ENCODE measurements around the gene SCYGR5.
"Not testable (repeated sequence)": the region's sequence is repeated elsewhere in the genome, so short reads cannot be mapped to it uniquely, and the experiment has no call there.

SCYGR5 gene

DNA sequence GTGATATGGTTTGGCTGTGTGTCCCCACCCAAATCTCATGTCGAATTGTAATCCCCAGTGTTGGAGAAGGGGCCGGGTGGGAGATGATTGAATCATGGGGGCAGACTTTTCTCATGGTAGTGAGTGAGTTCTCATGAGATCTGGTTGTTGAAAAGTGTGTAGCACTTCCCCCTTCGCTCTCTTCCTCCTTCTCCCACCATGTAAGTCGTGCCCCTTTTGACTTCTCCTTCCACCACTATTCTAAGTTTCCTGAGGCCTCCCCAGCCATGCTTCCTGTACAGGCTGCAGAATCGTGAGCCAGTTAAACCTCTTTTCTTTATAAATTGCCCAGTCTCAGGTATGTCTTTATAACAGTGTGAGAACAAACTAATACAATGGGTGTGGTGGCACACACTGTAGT is 7.0 kb downstream of the SCYGR5 start:
- DNase-seq (ENCODE audit: low read depth) = not testable (repeated sequence)

GRCh38 chr2:227674485-227674884 is 7.9 kb downstream of the SCYGR5 start:
- no peak for DNase-seq (ENCODE audit: low read depth)

GRCh38 chr2:227677928-227678327 is 11.3 kb downstream of the SCYGR5 start:
- DNase-seq (ENCODE audit: low read depth) = no peak

- no peak for DNase-seq (ENCODE audit: low read depth)
Observed at GRCh38 chr2:227684258-227684657, 17.7 kb downstream of the SCYGR5 start.

- no peak for DNase-seq (ENCODE audit: low read depth)
Observed at GRCh38 chr2:227687189-227687588, 20.6 kb downstream of the SCYGR5 start.

DNA sequence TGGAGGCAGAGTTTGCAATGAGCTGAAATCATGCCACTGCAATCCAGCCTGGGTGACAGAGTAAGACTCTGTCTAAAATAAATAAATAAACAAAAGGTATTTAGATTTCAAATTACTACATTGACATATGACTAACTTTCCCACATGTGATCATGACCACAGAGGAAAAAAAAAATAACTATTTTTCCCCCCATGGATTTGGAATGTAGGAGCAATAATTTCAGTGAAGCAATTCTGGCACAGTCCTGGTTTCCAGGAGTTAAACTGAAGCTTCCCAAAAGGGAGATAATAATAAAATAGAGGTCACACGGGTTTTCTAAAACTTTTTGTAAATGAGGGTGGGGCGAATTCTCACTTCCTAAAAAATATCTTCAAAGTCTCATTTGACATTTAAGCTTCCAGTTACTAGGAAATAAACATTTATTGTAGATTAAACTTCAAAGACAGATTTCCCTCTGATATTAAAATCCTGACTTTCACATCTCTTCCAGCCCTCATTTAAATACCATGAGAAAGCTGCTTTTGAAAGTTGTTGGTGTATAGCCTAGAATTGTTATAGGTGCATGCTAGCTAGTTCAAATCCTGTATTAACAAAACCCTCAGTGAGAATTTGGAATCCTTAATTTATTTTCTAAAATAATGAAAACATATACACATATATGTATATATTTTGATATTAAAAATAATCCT is 30.5 kb downstream of the SCYGR5 start:
- no peak for DNase-seq (ENCODE audit: low read depth)

- no peak for DNase-seq (ENCODE audit: low read depth)
Observed at GRCh38 chr2:227701556-227701955, 35.0 kb downstream of the SCYGR5 start.

DNA sequence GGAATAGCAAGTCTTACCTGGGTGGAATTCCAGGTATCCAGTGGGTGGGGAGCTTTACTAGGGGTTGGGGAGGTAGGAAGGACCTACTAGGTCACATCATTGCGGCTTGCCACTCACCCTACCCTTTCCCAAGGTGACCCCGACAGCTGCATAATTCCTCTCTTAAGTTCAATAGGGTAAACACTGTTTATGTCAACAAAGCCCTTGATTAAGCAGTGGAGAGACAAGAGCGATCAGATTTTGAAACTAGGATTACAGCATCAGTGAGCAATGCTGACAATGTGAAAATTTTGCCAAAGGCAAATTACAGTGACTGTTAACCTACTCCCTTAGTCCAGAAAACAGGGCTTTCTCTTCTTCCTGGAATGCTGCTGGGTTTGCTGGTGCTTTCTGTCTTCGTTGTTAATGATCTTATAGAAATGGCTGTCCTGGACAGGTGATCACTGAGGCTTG is 36.7 kb downstream of the SCYGR5 start:
- no peak for DNase-seq (ENCODE audit: low read depth)

DNA sequence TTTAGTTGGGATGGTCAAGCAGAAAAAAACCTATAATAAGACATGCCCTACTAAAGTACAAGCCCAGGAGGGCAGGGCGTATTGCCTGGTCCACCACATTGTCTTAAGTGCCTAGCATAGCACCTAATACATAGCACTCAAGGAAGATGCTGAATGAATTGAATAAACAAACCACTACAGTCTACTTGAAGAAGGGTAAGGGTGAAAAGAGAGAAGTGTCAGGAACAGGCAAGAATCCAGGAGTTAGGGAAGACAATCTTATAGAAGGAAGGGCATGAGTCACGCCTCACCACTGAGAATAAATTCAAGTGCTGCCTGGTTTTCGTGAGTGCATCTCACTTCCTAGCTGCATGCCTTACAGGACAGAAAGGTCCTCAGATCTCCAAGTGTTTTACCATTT is 37.4 kb downstream of the SCYGR5 start:
- no peak for DNase-seq (ENCODE audit: low read depth)

GRCh38 chr2:227706859-227707258 is 40.3 kb downstream of the SCYGR5 start:
- DNase-seq (ENCODE audit: low read depth) = no peak

GRCh38 chr2:227707390-227707789 is 40.8 kb downstream of the SCYGR5 start:
- DNase-seq (ENCODE audit: low read depth) = no peak

GRCh38 chr2:227710986-227711385 is 44.4 kb downstream of the SCYGR5 start:
- no peak for DNase-seq (ENCODE audit: low read depth)

GRCh38 chr2:227713291-227713690 is 46.7 kb downstream of the SCYGR5 start:
- no peak for DNase-seq (ENCODE audit: low read depth)

- no peak for DNase-seq (ENCODE audit: low read depth)
Observed at GRCh38 chr2:227716501-227716900, 49.9 kb downstream of the SCYGR5 start.
